Mammary epithelial cell (primary cell): ENCODE results near the gene NCAPG2.

ENCODE experiments used
- CTCF ChIP-seq, 2 donors: IDR thresholded peaks in 1 of 2; conservative IDR thresholded peaks in 1 of 2; 2 replicates each; pipeline ENCODE4 v1.5.1; 2011 to 2012; ENCODE audit warnings: inconsistent platforms in 2 of 2, low read length in 2 of 2, mild to moderate bottlenecking in 2 of 2, control low read depth in 1 of 2, low read depth in 1 of 2; ENCODE audit not compliant: insufficient read depth in 1 of 2; ENCODE audit errors: extremely low read depth in 1 of 2
- EZH2 ChIP-seq: IDR thresholded peaks from 2 replicates; pipeline ENCODE4 v1.6.1; 2012; ENCODE audit warnings: low read length, inconsistent platforms, borderline replicate concordance

DNA sequence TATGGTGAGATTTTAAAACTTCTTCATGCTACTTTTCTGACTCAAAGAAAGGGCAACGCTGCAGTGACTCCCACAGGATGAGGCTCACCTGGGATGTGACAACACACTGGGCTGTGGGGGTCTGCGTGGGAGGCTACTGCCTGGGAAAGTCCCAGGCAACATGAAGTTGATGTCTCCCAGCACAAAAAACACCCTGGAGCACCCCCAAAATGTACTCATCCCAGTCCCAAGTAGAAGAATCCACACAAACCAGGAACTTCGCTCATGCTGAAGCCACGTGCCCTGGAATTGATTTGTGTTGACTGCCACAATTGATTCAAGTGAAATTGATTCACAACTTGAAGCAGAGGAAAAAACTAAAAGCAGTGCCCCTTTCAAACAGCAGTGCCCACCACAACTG lies 92.1 kb downstream of the NCAPG2 start:
- TF ChIP-seq CTCF (conservative IDR thresholded peaks at IDR 0.05 in 1 of 2, IDR thresholded peaks at IDR 0.05 in 1 of 2; ENCODE audit: extremely low read depth in 1 of 2, insufficient read depth in 1 of 2, low read depth in 1 of 2, low read length in 2 of 2): no peak
- no peak for TF ChIP-seq EZH2
